Fibroblast of the aortic adventitia (primary cell): ENCODE data around the gene AMER3. TPM values are rescaled to one million over a fixed set of nuclear protein-coding genes. Genes with fewer than 3 reads are reported as not detected.
A peak's percentile ranks its signal among the peaks of the same experiment; 100 is the strongest.

ENCODE experiments used
- DNase-seq: peaks from one replicate; pipeline ENCODE4 v3.0.0-alpha.2; 2010; ENCODE audit warnings: low read depth
- H3K4me3 ChIP-seq: 2 replicates; pipeline ENCODE4 v1.5.1; 2011; ENCODE audit warnings: low read depth, mild to moderate bottlenecking, control low read depth, low read length, moderate library complexity
- total RNA-seq: library from RNA; depleted of rRNA; stranded (reverse); fragments of >200 nt; gene quantifications from 2 replicates; pipeline ENCODE4 v1.2.3, GENCODE V29; 2012; ENCODE audit warnings: low replicate concordance
- TF ChIP-seq, protein P1 (sequence below): IDR thresholded peaks from 2 replicates; pipeline ENCODE4 v1.5.1; 2011; ENCODE audit warnings: mild to moderate bottlenecking, low read length, control low read depth, inconsistent platforms; ENCODE audit not compliant: insufficient read depth

AMER3 gene
- total RNA-seq, 1 donor: not detected

DNA sequence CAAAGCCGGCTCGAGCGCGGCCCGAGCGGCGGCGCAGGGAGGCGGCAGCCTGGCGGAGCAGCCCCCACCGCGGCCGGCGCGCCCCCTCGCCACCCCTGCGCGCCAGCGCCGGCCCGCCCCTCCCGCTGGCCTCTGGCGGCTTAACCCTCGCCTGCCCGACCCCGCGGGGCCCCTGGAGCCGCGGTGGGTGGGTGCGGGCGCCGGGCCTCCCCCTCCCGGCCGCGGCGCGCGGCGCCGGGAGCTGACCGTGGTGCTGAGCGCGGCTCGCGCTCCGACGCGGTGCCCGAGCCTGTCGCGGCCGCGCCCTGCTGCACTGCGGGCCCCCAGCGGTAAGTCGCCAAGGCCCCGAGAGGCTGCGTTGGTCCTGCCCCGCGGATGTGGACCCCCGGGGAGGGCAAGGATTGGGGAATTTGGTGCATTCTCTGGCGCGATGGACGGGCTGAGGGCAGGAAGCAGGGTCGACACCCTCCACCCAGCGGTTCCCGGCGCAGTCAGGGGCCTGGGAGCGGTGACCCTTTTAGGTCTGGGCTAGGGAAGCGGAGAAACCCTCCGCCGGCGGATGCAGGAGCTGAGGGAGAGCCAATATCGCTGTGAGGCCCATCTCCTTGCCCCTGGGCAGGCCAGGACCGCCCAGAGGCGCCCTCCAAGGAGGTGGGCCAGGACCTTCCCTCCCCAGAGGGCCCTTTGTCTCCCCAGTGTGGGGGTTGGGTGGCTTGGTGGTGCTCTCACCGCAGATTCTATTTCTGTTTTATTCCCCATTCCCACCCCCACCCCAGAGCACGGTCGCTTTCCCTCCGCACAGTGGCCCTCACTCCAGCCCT, 923 bp downstream of the AMER3 start:
- H3K4me3 ChIP-seq: no peak overlapping the region
- TF ChIP-seq, protein P1, sequence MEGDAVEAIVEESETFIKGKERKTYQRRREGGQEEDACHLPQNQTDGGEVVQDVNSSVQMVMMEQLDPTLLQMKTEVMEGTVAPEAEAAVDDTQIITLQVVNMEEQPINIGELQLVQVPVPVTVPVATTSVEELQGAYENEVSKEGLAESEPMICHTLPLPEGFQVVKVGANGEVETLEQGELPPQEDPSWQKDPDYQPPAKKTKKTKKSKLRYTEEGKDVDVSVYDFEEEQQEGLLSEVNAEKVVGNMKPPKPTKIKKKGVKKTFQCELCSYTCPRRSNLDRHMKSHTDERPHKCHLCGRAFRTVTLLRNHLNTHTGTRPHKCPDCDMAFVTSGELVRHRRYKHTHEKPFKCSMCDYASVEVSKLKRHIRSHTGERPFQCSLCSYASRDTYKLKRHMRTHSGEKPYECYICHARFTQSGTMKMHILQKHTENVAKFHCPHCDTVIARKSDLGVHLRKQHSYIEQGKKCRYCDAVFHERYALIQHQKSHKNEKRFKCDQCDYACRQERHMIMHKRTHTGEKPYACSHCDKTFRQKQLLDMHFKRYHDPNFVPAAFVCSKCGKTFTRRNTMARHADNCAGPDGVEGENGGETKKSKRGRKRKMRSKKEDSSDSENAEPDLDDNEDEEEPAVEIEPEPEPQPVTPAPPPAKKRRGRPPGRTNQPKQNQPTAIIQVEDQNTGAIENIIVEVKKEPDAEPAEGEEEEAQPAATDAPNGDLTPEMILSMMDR: no peak
- DNase-seq: peak; percentile 1

DNA sequence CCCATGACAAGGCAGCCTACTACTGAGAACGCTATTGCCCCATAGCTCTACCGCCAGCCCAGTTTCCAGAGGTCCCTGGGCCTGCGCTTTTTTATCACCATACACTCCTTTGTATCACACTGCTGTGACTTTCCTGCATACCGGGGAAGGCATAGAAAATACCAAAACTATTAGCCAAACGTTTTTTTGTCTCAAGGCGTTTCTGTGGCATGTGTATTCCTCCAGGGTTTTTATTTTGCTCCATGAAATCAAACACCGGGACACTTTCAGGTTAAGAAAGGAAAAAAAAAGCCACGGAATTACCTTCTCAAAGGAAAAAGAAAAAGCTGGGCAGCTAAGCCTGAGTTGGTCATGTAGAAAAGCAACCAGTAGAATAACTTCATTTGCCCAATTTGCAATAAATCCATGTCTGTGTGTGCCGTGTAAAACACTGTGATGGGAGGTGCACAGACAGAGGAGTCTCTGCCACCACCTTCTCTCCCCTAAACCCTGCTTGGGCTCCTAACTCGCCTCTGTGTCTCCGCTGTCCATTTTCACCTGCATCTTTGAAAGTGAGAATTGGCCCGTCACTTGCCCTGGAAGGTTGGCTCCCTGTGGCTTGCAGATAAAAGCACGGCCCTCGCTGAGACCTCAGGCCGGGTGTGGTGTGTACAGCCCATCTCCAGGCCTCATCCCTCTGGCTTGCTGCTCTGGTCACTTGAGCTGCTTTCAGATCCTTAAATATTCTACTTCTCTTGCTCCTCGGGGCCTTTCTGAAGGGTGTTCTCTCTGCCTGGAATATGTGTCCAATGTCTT, 1.7 kb downstream of the AMER3 start:
- no peak for DNase-seq
- TF ChIP-seq, protein P1: no peak
- no peak overlapping the region for H3K4me3 ChIP-seq

DNA sequence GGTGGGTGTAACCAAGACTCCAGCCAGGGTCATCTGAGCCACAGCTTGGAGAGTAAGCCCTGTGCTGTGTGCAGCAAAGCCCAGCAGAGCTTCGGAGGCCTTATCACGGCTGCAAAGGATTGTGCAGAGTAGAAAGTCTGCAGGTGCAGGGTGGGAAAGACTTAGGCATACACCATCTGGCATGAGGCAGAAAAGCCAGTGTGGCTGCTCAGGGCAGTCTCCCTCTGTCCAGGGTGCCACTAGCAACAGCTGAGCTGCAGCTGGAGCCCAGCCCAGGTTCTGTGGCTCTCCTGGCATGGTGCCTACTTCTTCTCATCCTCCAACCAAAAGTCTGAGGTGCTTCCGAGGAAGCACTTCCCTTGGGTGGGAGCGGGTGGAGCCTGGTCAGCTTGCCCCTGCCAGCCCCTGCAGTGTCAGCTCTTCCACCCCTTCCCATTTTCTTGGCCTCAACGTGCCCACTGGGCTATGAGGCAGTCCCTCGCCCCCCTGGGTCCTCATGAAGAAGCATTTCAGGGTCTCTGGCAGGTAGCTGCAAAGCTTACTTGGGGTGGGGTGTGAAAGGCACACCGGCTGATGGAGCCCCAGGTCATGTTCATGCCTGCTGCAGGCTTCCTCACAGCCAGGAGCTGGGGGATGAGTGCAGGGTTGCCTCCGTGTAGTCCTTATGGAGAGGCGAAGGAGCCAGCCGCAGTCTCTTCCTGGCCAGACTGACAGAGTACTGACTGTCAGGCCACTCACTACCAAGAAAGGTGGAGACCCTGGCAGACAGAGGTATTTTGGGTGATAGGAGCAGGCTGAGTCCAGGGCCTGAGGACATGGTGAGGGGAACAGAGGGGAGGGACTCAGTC, 4.8 kb downstream of the AMER3 start:
- H3K4me3 ChIP-seq: no peak overlapping the region
- TF ChIP-seq, protein P1: no peak
- no peak for DNase-seq

DNA sequence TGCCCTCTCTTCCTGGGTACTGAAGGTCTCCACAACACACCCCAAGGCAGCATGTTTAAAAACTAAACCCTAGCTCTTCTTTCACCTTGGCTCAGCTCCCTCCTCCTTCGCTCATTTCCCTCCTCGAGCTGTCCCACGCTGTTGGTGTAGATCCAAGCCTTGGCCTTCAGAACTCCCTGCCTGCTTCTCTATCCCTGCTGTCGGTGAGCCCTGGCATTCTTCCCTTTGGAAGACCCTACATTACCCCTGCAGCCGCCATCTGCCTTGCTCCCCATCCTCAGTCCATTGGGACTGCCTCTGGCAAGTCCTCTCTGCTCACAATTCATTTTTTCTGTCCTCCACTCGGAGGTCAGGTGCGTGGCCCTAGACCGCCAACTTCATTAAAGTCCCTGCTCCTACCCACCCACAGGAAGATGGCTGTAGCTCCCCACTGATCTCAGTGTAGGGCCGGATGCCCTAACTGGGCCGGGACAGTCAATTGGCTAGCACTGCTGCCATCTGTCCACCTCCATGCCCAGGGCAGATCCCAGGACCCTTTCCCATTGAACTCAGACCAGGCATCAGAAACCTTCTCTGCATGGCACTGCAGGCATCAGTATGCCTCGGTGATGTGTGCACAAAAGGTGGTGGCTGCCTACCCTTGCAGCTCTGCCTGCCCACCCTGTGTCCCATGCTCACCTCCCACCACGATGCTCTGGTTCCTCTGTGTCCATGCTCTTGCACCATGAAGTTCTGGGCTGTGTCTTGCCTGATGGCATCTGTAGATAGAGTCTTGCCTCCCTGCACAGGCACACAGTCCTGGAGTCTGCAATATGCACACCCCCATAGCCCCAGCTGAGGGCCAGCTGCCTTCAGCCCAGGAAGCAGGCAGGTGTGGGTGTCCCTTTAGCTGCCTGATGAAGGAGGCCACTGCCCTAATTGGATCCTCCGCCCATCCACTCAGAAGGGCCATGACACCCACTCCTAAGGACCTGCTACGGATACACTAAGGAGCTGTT, 5.7 kb downstream of the AMER3 start:
- DNase-seq: no peak
- H3K4me3 ChIP-seq: no peak overlapping the region
- TF ChIP-seq, protein P1: no peak

DNA sequence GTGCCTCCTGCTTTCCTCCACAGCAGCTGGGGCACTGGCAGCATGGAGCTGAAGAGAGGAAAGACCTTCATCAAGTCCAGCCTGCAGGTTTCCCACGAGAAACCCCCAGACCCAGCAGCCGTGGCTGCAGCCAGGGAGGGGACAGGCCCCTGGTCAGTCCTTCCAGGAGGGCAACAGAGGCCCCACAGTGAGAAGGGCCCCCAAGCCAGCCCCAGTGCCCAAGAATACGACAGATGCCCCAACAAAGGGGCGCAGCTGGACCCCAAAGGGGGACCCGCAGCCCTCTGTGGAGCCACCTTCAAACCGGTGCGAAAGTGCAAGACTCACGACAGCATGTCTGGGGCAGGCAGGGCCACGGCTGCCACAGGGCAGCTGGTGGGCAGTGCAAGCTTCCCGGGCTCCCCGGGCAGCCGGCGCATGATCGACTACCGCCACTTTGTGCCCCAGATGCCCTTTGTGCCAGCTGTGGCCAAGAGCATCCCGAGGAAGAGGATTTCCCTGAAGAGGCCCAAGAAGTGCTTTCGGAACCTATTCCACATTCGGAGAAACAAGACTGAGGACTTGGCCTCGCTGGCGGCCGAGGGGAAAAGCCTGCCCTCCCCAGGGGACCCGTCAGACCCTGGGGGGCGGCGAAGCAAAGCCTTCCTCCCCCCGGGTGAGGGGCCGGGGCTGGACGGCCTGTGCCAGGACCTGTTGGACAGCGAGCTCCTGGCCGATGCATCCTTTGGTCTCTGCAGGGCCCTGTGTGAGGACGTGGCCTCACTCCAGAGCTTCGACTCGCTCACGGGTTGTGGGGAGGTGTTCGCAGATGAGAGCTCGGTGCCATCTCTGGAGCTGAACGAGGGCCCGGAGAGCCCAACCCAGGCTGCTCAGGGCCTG, 6.9 kb downstream of the AMER3 start:
- H3K4me3 ChIP-seq: no peak overlapping the region
- no peak for DNase-seq
- TF ChIP-seq, protein P1: no peak
